ENCODE results near the gene UBE2E2. TPM values are rescaled to one million over a fixed set of nuclear protein-coding genes. Genes with fewer than 3 reads are reported as not detected.
A peak's percentile ranks its signal among the peaks of the same experiment; 100 is the strongest.

The UBE2E2 gene
- total RNA-seq, 1 donor from 2014 or later = 32.5 TPM

DNA sequence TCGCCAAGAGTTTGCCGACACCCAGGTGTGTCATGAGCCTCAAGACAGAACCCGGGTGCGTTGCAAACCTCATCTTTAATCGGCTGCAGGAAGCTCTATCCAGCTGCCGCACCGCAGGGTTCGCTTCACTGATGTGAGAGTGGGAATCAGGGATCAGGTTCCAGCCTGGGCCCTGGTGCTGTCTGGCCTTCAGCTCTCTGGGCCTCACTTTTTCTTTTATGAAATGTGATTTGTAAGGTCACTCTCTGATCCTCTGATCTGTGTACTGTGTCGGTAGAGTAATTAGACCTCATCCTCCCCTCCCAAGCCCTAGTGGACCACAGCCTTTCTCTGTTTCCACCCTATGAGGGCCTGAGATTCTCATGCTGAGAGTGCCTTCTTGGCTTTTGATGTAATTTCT, 399.8 kb downstream of the UBE2E2 start:
- no peak for DNase-seq (ENCODE audit: low spot score, unreplicated experiment)
- TF ChIP-seq, protein P1, sequence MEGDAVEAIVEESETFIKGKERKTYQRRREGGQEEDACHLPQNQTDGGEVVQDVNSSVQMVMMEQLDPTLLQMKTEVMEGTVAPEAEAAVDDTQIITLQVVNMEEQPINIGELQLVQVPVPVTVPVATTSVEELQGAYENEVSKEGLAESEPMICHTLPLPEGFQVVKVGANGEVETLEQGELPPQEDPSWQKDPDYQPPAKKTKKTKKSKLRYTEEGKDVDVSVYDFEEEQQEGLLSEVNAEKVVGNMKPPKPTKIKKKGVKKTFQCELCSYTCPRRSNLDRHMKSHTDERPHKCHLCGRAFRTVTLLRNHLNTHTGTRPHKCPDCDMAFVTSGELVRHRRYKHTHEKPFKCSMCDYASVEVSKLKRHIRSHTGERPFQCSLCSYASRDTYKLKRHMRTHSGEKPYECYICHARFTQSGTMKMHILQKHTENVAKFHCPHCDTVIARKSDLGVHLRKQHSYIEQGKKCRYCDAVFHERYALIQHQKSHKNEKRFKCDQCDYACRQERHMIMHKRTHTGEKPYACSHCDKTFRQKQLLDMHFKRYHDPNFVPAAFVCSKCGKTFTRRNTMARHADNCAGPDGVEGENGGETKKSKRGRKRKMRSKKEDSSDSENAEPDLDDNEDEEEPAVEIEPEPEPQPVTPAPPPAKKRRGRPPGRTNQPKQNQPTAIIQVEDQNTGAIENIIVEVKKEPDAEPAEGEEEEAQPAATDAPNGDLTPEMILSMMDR (IDR thresholded peaks at IDR 0.05; ENCODE audit: unreplicated experiment) = no peak
- Mint-ChIP-seq H3K27me3 (peaks cover 7% of the 10 kb centered on the region), H3K9me3 (ENCODE audit: low read depth) (no peaks in the 10 kb centered on the region), H3K27ac (no peak overlapping the region), H3K36me3 (ENCODE audit: insufficient read depth) (no peaks in the 10 kb centered on the region), H3K4me3 (ENCODE audit: low read depth) (no peak overlapping the region), H3K4me1 (ENCODE audit: low read depth) (peaks cover 5% of the 10 kb centered on the region)

DNA sequence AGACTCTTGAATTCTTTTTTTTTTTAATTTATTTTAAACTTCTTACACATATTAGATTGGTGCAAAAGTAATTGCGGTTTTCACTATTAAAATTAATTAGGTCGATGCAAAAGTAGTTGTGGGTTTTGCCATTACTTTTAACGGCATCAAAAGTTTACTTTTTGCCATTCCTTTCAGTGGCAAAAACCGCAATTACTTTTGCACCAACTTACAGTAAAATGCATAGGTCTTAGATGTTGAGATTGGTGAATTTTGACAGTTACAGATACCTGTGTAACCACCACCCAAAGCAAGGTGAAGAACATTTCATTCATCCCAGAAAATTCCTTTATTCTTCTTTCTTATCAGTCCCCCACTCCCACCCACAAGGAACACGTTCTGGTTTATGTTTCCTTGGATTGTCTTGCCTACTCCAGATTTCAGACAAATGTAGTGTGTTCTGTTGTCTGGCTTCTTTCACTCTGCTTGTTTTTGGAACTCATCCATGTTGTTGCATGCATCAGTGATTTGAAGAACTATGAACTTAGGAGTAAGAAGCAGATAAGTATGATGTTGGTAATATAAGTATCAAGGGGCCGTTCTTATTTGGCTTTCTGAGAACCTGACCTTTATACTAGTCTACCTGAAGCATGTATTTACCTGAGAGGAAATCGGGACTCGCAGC, 404.2 kb downstream of the UBE2E2 start:
- DNase-seq (ENCODE audit: low spot score, unreplicated experiment) = no peak
- Mint-ChIP-seq H3K4me1 (ENCODE audit: low read depth) (peaks cover 12% of the 10 kb centered on the region), H3K9me3 (ENCODE audit: low read depth) (no peaks in the 10 kb centered on the region), H3K4me3 (ENCODE audit: low read depth) (no peak overlapping the region), H3K36me3 (ENCODE audit: insufficient read depth) (no peaks in the 10 kb centered on the region), H3K27me3 (peaks cover 14% of the 10 kb centered on the region), H3K27ac (no peak overlapping the region)
- TF ChIP-seq, protein P1 (IDR thresholded peaks at IDR 0.05; ENCODE audit: unreplicated experiment) = no peak

DNA sequence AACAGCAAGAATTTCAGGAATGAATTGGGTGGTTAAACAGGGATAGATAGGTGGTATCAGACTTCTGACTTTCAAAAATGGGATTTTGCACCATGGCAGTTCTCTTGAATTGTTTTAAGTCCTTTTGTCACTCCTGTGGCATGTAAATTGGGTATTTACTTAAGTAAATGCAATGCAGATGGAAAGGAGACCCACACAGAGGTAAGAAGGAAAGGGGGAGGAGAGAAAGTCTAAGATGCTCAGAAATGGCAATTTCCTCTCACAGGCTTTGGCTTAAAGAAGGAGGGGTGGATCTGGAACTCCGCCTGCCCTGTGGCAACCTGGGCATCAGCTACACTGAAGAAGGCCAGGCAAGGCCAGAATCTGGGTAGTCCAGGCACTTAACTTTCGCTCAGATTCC, 405.5 kb downstream of the UBE2E2 start:
- Mint-ChIP-seq H3K9me3 (ENCODE audit: low read depth) (no peaks in the 10 kb centered on the region), H3K27ac (no peak overlapping the region), H3K36me3 (ENCODE audit: insufficient read depth) (no peaks in the 10 kb centered on the region), H3K4me1 (ENCODE audit: low read depth) (peaks cover 12% of the 10 kb centered on the region), H3K27me3 (peaks cover 16% of the 10 kb centered on the region), H3K4me3 (ENCODE audit: low read depth) (no peak overlapping the region)
- no peak for DNase-seq (ENCODE audit: low spot score, unreplicated experiment)
- TF ChIP-seq, protein P1 (IDR thresholded peaks at IDR 0.05; ENCODE audit: unreplicated experiment) = no peak

DNA sequence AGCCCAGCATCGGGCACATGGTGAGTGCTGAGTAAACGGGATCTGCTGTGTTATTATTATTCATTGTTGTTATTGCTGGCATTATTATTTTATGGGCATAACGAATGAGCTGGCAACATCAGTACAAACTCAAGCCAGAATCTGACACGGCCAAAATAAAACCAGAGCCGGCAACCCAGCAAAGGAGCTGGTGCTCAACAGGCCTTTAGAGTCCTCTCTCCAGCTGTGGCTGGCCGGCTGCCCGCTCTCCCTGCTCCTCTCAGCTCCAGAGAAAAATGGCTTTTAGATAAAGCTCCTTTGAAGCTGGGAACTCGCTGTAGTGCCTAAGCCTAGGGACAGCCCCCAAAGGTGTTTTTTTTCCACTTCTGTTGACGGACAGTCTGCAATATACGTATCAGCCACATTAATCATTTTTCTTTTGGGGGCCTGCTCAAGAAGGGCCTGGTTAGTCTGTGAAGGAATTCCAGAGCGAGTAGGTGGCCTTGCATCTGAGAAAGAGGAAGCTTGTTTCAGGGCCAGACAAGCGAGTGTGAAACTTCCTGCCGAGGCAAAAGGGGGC, 408.7 kb downstream of the UBE2E2 start:
- Mint-ChIP-seq H3K36me3 (ENCODE audit: insufficient read depth) (no peaks in the 10 kb centered on the region), H3K4me1 (ENCODE audit: low read depth) (peaks cover 8% of the 10 kb centered on the region), H3K27me3 (peaks cover 12% of the 10 kb centered on the region), H3K9me3 (ENCODE audit: low read depth) (no peaks in the 10 kb centered on the region), H3K27ac (peak overlapping the region; percentile 37), H3K4me3 (ENCODE audit: low read depth) (no peak overlapping the region)
- TF ChIP-seq, protein P1 (IDR thresholded peaks at IDR 0.05; ENCODE audit: unreplicated experiment) = no peak
- no peak for DNase-seq (ENCODE audit: low spot score, unreplicated experiment)

DNA sequence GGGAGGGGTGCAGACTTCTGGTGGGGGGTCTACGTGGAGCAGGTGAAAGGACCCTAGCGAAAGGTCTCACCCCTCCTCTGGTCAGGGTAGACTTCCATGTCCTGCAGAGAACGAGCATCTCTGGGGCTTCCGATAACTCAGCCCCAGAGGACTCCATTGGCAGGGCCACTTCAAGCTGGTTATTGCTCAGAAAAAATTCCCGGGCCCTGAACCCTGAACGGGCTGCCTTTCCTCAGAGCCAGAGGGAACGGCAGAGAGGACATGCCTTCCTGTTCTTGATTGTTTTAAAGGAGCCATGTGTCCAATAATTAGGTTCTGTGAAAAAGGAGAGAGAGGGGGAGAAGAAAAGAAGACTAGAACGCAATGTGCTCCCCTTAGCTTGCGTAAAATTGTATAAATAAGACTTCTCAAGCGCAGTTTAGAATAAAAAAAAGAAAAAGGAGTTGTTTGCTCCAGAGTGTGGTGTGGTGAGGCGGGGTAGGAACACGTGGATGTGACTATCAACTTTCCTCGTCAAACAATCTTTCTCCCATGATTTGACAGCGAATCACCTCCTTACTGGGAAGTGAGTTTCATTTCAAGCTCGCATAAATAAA, 409.3 kb downstream of the UBE2E2 start:
- no peaks in the 10 kb centered on the region for H3K36me3 Mint-ChIP-seq (ENCODE audit: insufficient read depth)
- H3K27me3 Mint-ChIP-seq = peaks cover 12% of the 10 kb centered on the region
- no peak overlapping the region for H3K27ac Mint-ChIP-seq
- peaks cover 8% of the 10 kb centered on the region for H3K4me1 Mint-ChIP-seq (ENCODE audit: low read depth)
- H3K9me3 Mint-ChIP-seq (ENCODE audit: low read depth) = no peaks in the 10 kb centered on the region
- no peak overlapping the region for H3K4me3 Mint-ChIP-seq (ENCODE audit: low read depth)
- TF ChIP-seq, protein P1 (IDR thresholded peaks at IDR 0.05; ENCODE audit: unreplicated experiment) = no peak
- no peak for DNase-seq (ENCODE audit: low spot score, unreplicated experiment)
